Brain microvascular endothelial cell (primary cell): ENCODE data around the gene NFKBIE.

Experiments used
- DNase-seq: peaks from one replicate; pipeline ENCODE4 v3.0.0-alpha.2; 2020
- H3K27ac ChIP-seq: fragments of 250-450 bp; sonication (Bioruptor Pico); 2 replicates; pipeline ENCODE4 v1.5.1; 2020; ENCODE audit warnings: mild to moderate bottlenecking, moderate library complexity
- H3K27me3 ChIP-seq: fragments of 250-450 bp; sonication (Bioruptor Pico); replicated peaks from 2 replicates; pipeline ENCODE4 v1.5.1; 2020; ENCODE audit warnings: mild to moderate bottlenecking
- H3K36me3 ChIP-seq: fragments of 250-450 bp; sonication (Bioruptor Pico); replicated peaks from 2 replicates; pipeline ENCODE4 v1.5.1; 2020; ENCODE audit warnings: mild to moderate bottlenecking
- H3K4me3 ChIP-seq: 2 replicates; pipeline ENCODE4 v1.5.1; 2011; ENCODE audit warnings: low read depth, mild to moderate bottlenecking, control low read depth, low read length, moderate library complexity
- in situ Hi-C: cut with HindIII; loops from 2 replicates; pipeline ENCODE4 v1.10.0; 2017; ENCODE audit warnings: low sequenced_read_pairs, low pct_ligation_motif_present
- TF ChIP-seq, protein P1 (sequence below): IDR thresholded peaks from 2 replicates; pipeline ENCODE4 v1.5.1; 2011; ENCODE audit warnings: low read depth, mild to moderate bottlenecking, moderate library complexity, low read length, control low read depth, inconsistent platforms; ENCODE audit errors: missing control alignments

Gene NFKBIE

GRCh38 chr6:44247338-44248302, 17.7 kb downstream of the NFKBIE start:
- in situ Hi-C loops, result no loop called here

DNA sequence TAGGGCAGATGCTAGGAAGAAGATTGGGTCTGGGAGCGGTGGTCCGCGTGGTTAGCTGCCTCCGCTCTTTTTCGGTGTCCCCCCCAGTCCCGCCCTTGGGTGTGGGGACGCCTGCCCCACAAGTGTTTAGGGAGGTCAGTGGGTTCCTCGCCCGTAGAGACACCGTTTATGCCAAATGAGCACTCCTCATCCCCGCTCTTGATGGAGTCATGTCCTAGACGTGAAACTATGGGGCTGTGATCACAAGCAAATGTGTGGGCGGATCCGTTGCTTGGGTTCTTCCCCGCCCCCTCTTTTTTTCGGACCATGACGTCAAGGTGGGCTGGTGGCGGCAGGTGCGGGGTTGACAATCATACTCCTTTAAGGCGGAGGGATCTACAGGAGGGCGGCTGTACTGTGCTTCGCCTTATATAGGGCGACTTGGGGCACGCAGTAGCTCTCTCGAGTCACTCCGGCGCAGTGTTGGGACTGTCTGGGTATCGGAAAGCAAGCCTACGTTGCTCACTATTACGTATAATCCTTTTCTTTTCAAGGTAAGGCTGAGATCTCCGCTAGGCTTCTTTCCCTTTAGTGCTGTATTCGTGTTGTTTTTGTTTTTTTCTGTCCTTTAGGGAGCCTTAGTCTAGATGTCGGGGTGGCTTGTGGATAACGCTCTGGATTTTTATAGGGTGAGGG, 18.6 kb downstream of the NFKBIE start, which contains the start of gene HSP90AB1:
Gene HSP90AB1 (plus strand): TSS at position 439 of the 675 bp plus-strand sequence. CDS start 1,529 bp downstream, outside the sequence.
- Histone ChIP-seq H3K27me3 (no peaks in the 10 kb centered on the region), H3K36me3 (peaks cover 37% of the 10 kb centered on the region), H3K27ac (peak within 1 kb of the TSS; percentile 73), H3K4me3 (peak within 1 kb of the TSS; percentile 82)
- DNase-seq, result peak; percentile 97
- TF ChIP-seq, protein P1, sequence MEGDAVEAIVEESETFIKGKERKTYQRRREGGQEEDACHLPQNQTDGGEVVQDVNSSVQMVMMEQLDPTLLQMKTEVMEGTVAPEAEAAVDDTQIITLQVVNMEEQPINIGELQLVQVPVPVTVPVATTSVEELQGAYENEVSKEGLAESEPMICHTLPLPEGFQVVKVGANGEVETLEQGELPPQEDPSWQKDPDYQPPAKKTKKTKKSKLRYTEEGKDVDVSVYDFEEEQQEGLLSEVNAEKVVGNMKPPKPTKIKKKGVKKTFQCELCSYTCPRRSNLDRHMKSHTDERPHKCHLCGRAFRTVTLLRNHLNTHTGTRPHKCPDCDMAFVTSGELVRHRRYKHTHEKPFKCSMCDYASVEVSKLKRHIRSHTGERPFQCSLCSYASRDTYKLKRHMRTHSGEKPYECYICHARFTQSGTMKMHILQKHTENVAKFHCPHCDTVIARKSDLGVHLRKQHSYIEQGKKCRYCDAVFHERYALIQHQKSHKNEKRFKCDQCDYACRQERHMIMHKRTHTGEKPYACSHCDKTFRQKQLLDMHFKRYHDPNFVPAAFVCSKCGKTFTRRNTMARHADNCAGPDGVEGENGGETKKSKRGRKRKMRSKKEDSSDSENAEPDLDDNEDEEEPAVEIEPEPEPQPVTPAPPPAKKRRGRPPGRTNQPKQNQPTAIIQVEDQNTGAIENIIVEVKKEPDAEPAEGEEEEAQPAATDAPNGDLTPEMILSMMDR, result no peak
- in situ Hi-C loops, result no loop called here

More at GRCh38 chr6:44247338-44248302, 17.7 kb downstream of the NFKBIE start:
- Histone ChIP-seq H3K27ac (peak overlapping the region; percentile 73), H3K27me3 (no peaks in the 10 kb centered on the region), H3K4me3 (peak overlapping the region; percentile 82), H3K36me3 (peaks cover 45% of the 10 kb centered on the region)
- TF ChIP-seq, protein P1, result no peak
- DNase-seq, result no peak

- TF ChIP-seq, protein P1, result peak; percentile 21
- Histone ChIP-seq H3K27ac (peak overlapping the region; percentile 73), H3K27me3 (no peaks in the 10 kb centered on the region), H3K36me3 (peaks cover 30% of the 10 kb centered on the region), H3K4me3 (peak overlapping the region; percentile 82)
- peak; percentile 77 for DNase-seq
- in situ Hi-C loops, result no loop called here
Observed at GRCh38 chr6:44245912-44246662, 19.3 kb downstream of the NFKBIE start.

GRCh38 chr6:44245391-44245911, 19.9 kb downstream of the NFKBIE start:
- H3K27ac ChIP-seq, result no peak overlapping the region
- H3K4me3 ChIP-seq, result peak overlapping the region; percentile 82
- no peak for DNase-seq
- TF ChIP-seq, protein P1, result no peak
- peaks cover 24% of the 10 kb centered on the region for H3K36me3 ChIP-seq
- in situ Hi-C loops, result no loop called here
- no peaks in the 10 kb centered on the region for H3K27me3 ChIP-seq

GRCh38 chr6:44243345-44243744, 22.0 kb downstream of the NFKBIE start:
- in situ Hi-C loops, result no loop called here
- Histone ChIP-seq H3K36me3 (peaks cover 3% of the 10 kb centered on the region), H3K4me3 (no peak overlapping the region), H3K27ac (no peak overlapping the region), H3K27me3 (no peaks in the 10 kb centered on the region)
- no peak for DNase-seq
- TF ChIP-seq, protein P1, result no peak
